H1 (cell line): ENCODE measurements around the gene CTSL.

Experiments used
- CTCF ChIP-seq, 3 experiments: IDR thresholded peaks; 1 replicate in 2 of 3; 2 replicates in 1 of 3; pipeline versions ENCODE4 v1.5.1 to v1.6.1; 2011; ENCODE audit warnings: low read length in 3 of 3, mild to moderate bottlenecking in 3 of 3, inconsistent platforms in 2 of 3, low read depth in 1 of 3, moderate library complexity in 1 of 3; ENCODE audit not compliant: insufficient read depth in 1 of 3; ENCODE audit errors: control extremely low read depth in 1 of 3
- JUND ChIP-seq: IDR thresholded peaks from 2 replicates; pipeline ENCODE4 v1.6.1; 2011; ENCODE audit warnings: mild to moderate bottlenecking, improper control_type of control experiment, low read length
- POLR2A ChIP-seq, 2 experiments: IDR thresholded peaks; 1 replicate in 1 of 2; 2 replicates in 1 of 2; pipeline ENCODE4 v1.6.1; 2011; ENCODE audit warnings: low read depth in 2 of 2, low read length in 2 of 2, mild to moderate bottlenecking in 2 of 2; ENCODE audit errors: control extremely low read depth in 1 of 2

- peak; percentile 47 to 65 (median 64) for TF ChIP-seq CTCF (IDR thresholded peaks at IDR 0.05; ENCODE audit: control extremely low read depth in 1 of 3, insufficient read depth in 1 of 3, low read depth in 1 of 3, low read length in 3 of 3)
- TF ChIP-seq POLR2A (IDR thresholded peaks at IDR 0.05; ENCODE audit: control extremely low read depth in 1 of 2, low read depth in 2 of 2, low read length in 2 of 2), result peak; percentile 59 to 88
- TF ChIP-seq JUND, result no peak
Observed at GRCh38 chr9:87725900-87726709, at the start of gene CTSL.
